ENCODE data around the gene SLC15A5.

- no peak for TF ChIP-seq CTCF (IDR thresholded peaks at IDR 0.05 in 4 of 5, conservative IDR thresholded peaks at IDR 0.05 in 1 of 5)
- no peak for TF ChIP-seq POLR2A (IDR thresholded peaks at IDR 0.05)
These were observed 36.1 kb downstream of the SLC15A5 start for GRCh38 chr12:16241346-16241745.

Data from gastrocnemius medialis (tissue), 4 donors.